ENCODE data around the gene ATE1. TPM values are rescaled to one million over a fixed set of nuclear protein-coding genes. Genes with fewer than 3 reads are reported as not detected.

Gene ATE1
- total RNA-seq, 2 experiments from 2014 or later, result 26.6 to 28.1 TPM

DNA sequence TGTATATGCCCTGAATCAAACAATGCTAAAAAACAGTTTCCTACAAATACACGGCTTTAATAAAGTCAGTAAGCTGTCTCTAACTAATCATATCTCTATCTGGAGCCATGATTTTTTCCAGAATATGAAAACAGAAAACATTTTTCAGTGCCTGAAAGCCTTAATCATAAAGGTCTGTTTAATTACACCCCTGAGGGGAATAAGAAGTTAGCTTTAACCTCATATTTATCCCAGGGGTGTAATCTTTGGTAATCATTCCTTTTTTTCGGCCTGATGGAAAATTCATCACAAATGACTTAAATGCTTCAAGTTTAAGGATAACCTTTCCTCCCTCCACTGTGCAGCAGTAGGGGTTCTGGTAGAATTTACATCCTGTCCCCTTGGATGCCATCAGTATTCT is 124.2 kb downstream of the ATE1 start:
- Mint-ChIP-seq H3K4me3 (no peak overlapping the region), H3K9me3 (ENCODE audit: low read depth) (no peaks in the 10 kb centered on the region), H3K27me3 (no peaks in the 10 kb centered on the region), H3K36me3 (peaks cover 4% of the 10 kb centered on the region), H3K27ac (no peak overlapping the region), H3K4me1 (no peaks in the 10 kb centered on the region)
- CTCF ChIA-PET, result no interaction called here
- DNase-seq, result no peak
- no peak for ATAC-seq

DNA sequence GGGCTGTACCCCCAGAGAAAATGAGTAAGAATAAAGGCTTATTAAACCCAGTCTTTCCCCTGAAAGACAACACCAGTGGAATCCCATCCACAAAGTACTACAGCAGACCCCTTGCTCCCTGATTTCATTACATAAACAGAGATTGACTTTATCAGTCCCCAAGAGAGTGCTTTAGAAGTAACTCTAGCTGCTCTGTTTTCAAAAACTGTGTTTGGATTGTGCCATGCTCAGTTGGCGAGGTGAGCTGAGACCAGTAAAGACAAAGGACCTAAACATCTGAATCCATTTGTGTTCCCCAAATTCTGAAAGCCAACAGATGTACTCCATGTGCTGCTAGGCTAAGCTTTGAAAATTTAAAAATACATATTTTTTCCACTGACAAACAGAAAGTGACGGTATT is 127.0 kb downstream of the ATE1 start:
- peaks cover 6% of the 10 kb centered on the region for H3K36me3 Mint-ChIP-seq
- no peak overlapping the region for H3K4me3 Mint-ChIP-seq
- no peak overlapping the region for H3K27ac Mint-ChIP-seq
- no peaks in the 10 kb centered on the region for H3K9me3 Mint-ChIP-seq (ENCODE audit: low read depth)
- ATAC-seq, result no peak
- CTCF ChIA-PET, result no interaction called here
- H3K4me1 Mint-ChIP-seq, result no peaks in the 10 kb centered on the region
- DNase-seq, result no peak
- H3K27me3 Mint-ChIP-seq, result no peaks in the 10 kb centered on the region

DNA sequence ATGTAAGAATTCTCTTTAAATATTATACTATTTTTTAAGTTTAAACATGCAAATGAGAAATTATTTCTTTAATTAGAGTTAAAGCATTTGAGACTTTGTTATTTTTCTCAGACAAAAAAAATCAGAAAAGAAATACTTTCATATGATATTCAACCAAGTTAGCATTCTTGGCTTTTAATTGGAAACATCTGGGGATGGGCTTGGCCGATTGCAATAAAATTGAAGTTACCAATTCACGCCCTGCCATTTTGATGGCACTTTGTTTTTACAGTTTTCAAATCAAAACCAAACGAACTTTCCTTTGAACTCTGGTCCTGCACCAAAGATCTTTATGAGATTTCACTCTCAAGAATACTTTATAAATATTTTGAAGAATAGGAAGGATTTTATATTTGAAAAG is 127.7 kb downstream of the ATE1 start:
- Mint-ChIP-seq H3K27me3 (no peaks in the 10 kb centered on the region), H3K4me1 (no peaks in the 10 kb centered on the region)

DNA sequence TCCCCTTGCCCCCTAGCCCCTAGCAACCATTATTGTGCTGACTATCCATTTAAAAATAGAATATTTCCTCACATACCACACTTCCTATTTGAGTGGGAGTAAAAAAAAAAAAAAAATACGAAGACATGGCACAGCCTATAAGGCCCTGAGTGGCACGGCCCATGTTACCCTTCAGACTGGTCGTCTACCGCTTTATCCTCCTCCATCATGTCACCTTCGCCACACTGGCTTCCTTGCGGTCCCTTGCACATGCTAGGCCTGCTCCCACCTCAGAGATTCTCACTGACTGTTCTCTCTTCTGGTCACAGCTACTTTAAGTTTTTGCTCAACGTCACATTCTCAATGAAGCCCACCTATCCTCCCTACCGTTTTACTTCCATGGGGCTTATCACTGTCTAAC is 130.3 kb downstream of the ATE1 start:
- peaks cover 4% of the 10 kb centered on the region for H3K36me3 Mint-ChIP-seq
- DNase-seq (no peak), ATAC-seq (no peak)
- no peaks in the 10 kb centered on the region for H3K9me3 Mint-ChIP-seq (ENCODE audit: low read depth)
- H3K4me1 Mint-ChIP-seq, result no peaks in the 10 kb centered on the region
- H3K27ac Mint-ChIP-seq, result no peak overlapping the region
- CTCF ChIA-PET, result no interaction called here
- no peaks in the 10 kb centered on the region for H3K27me3 Mint-ChIP-seq
- no peak overlapping the region for H3K4me3 Mint-ChIP-seq

More for the DNA sequence above, 127.7 kb downstream of the ATE1 start:
- CTCF ChIA-PET, result no interaction called here
- ATAC-seq (no peak), DNase-seq (no peak)
- no peak overlapping the region for H3K27ac Mint-ChIP-seq
- H3K36me3 Mint-ChIP-seq, result peaks cover 6% of the 10 kb centered on the region
- no peak overlapping the region for H3K4me3 Mint-ChIP-seq
- no peaks in the 10 kb centered on the region for H3K9me3 Mint-ChIP-seq (ENCODE audit: low read depth)

DNA sequence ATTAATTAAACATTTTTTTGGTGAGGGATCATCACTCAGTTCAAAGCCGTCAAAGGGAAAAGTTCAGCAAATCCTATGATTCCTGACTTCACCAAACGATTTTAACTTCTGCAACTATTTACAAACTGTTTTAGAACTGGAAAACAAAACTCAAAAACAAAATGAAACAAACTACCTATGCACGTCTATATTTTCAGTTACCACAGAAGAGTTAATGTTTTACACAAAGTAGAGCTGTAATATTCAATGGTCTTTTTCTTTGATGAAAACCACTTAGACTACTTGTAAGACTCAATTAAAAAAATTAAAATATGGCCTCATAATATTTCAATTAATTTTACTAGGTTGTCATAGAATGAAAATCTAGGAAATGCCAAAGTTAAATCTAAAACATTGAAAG is 131.5 kb downstream of the ATE1 start:
- CTCF ChIA-PET, result no interaction called here
- ATAC-seq (no peak), DNase-seq (no peak)
- no peak overlapping the region for H3K4me3 Mint-ChIP-seq
- peaks cover 6% of the 10 kb centered on the region for H3K36me3 Mint-ChIP-seq
- H3K4me1 Mint-ChIP-seq, result no peaks in the 10 kb centered on the region
- H3K27me3 Mint-ChIP-seq, result no peaks in the 10 kb centered on the region
- H3K27ac Mint-ChIP-seq, result no peak overlapping the region
- no peaks in the 10 kb centered on the region for H3K9me3 Mint-ChIP-seq (ENCODE audit: low read depth)

DNA sequence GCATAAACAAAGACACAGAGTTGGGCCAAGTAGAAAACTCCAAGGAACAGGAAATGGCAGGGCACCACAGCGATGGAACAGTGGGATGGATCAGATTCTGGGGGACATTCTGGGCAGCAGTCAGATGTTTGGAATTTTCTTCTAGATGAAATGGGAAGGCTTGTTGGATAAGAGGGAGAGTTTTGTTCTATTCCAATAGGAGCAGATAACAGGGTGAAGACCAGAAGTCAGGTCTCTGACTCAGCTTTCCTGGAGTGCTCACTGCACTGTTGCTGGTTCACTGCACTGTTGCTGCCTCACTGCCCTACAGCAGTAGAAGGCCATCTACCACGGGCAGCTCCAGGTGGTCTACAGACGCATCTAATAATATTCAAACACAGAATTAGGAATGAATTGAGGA is 135.6 kb downstream of the ATE1 start:
- Mint-ChIP-seq H3K36me3 (peaks cover 11% of the 10 kb centered on the region), H3K27me3 (no peaks in the 10 kb centered on the region), H3K27ac (no peak overlapping the region), H3K4me1 (no peaks in the 10 kb centered on the region), H3K4me3 (no peak overlapping the region), H3K9me3 (ENCODE audit: low read depth) (no peaks in the 10 kb centered on the region)
- CTCF ChIA-PET, result no interaction called here
- no peak for DNase-seq
- ATAC-seq, result no peak

DNA sequence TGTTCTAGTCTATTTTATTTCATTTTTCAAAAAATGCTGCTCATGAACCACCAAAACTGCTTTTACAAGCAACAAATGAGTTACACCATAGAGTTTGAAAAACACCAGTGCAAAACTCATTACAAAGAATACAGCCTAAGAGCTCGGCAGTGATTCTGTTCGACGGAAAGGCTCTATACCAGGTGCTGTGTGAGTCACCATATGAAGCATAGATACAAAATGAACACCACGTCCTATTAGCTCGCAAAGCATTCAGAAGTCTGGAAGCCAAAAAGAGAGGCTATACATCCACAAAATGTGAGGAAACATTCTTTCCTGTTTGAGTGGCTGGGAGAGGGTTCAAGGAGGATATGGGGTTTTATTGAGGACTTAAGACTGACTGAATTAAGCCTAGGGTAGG is 136.1 kb downstream of the ATE1 start:
- Mint-ChIP-seq H3K4me3 (no peak overlapping the region), H3K9me3 (ENCODE audit: low read depth) (no peaks in the 10 kb centered on the region), H3K27me3 (no peaks in the 10 kb centered on the region), H3K27ac (no peak overlapping the region), H3K4me1 (no peaks in the 10 kb centered on the region), H3K36me3 (peaks cover 11% of the 10 kb centered on the region)
- CTCF ChIA-PET, result no interaction called here
- DNase-seq, result no peak
- ATAC-seq, result no peak

DNA sequence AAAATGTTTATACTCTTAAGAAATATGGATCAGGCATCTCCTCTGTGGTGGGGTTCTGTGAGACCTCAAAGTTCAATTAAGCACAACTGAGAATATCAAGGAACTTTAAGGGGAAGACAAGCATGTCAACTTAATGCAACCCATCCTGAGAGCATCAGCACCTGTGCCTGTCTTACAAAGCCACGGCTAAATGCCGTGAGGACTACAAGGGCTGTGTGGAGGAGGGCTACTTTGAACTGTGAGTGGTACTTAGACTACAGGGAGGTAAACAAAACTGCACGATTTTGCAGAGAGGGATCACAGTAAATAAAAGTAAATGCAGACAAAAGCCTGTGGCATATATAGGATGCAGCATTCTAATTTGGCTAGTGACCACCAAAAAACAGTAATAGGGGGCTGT is 139.1 kb downstream of the ATE1 start:
- no peak for DNase-seq
- Mint-ChIP-seq H3K9me3 (ENCODE audit: low read depth) (no peaks in the 10 kb centered on the region), H3K4me1 (no peaks in the 10 kb centered on the region), H3K27me3 (no peaks in the 10 kb centered on the region), H3K36me3 (peaks cover 11% of the 10 kb centered on the region), H3K4me3 (no peak overlapping the region), H3K27ac (no peak overlapping the region)
- CTCF ChIA-PET, result no interaction called here
- ATAC-seq, result no peak

DNA sequence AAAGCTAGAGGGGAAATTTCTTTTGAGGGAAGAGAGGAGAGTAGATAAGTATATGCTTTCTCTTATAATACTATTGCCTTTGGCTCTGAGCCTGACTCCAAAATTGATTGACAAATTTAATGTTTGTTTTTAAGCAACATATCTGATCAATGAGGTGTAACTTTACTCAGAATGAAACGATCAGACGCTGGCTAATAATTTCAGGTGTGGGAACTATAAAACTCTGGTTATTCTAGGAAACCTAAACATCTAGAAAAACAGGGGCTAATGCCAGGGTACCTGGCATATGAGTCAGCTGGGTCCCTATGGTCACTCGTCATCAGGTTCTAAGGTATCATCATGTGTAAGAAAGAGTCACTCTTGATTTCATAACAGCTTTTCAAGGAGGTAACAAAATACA is 139.7 kb downstream of the ATE1 start:
- H3K27me3 Mint-ChIP-seq, result no peaks in the 10 kb centered on the region
- DNase-seq (no peak), ATAC-seq (no peak)
- no peaks in the 10 kb centered on the region for H3K4me1 Mint-ChIP-seq
- CTCF ChIA-PET, result no interaction called here
- H3K36me3 Mint-ChIP-seq, result peaks cover 11% of the 10 kb centered on the region
- H3K9me3 Mint-ChIP-seq (ENCODE audit: low read depth), result no peaks in the 10 kb centered on the region
- no peak overlapping the region for H3K27ac Mint-ChIP-seq
- no peak overlapping the region for H3K4me3 Mint-ChIP-seq

DNA sequence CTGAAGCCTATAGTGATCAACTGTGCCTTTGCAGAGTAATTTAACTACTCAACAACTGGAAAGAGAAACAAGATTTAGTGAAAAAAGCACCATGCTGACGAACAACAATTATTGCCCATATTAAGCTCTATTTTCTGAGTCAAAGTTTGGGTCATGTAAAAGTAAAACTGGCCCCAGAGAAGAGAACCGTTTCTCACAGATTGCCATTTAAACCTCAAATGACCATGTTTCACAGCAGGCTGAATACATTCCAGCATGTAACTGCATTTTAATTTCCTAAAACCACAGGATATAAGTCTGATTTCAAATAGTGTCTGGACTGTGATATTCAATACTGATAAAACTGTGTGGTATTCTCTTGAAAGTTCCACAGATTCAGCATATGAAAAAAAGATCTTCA is 140.7 kb downstream of the ATE1 start:
- no peak overlapping the region for H3K27ac Mint-ChIP-seq
- ATAC-seq, result no peak
- CTCF ChIA-PET, result no interaction called here
- DNase-seq, result no peak
- no peaks in the 10 kb centered on the region for H3K4me1 Mint-ChIP-seq
- H3K9me3 Mint-ChIP-seq (ENCODE audit: low read depth), result no peaks in the 10 kb centered on the region
- H3K4me3 Mint-ChIP-seq, result no peak overlapping the region
- H3K27me3 Mint-ChIP-seq, result no peaks in the 10 kb centered on the region
- H3K36me3 Mint-ChIP-seq, result peaks cover 10% of the 10 kb centered on the region

DNA sequence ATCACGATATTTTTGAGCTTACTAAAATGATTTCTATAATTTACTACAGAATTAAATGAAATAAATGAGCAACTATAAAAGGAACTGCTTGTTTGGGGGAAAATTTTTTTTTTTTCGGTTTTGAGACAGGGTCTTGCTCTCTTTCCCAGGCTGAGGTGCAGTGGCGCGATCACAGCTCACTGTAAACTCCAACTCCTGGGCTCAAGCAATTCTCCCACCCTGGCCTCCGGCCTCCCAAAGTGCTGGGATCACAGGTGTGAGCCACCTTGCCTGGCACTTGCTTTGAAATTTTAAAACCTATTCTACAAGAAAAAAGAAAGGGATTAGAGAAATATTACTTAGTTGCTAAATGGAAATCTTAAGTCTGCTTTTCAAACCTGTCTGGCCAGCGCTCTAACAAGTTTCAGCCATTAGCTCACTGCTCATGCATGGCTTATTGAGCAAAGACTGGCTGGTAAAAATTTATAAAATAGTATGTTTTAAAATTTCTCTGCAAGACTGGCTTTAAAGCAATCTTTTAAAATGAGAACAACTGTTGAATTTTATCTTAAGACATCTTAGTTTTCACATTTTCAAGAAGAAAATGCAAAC is 144.0 kb downstream of the ATE1 start:
- H3K27ac Mint-ChIP-seq, result no peak overlapping the region
- CTCF ChIA-PET, result no interaction called here

DNA sequence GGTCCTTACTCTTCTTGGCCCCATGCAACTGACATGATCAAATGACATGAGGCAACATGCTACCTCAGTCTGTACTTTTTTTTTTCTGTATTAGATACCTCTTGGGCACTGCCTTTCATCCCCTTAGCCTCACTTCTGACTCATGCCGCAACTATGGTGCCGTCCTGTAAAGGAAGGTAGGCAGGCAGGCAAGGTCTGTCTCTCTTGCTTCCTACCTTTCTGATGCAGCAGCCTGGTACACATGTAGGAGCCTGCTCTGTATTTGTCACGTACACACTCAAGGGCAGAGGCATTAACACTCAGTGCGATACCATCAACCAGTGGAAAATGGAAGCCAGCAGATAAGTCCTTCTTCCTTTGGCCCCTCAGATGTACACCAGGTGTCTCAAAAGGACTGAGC is 146.7 kb downstream of the ATE1 start:
- Mint-ChIP-seq H3K36me3 (no peaks in the 10 kb centered on the region), H3K4me1 (no peaks in the 10 kb centered on the region), H3K9me3 (ENCODE audit: low read depth) (no peaks in the 10 kb centered on the region), H3K27me3 (no peaks in the 10 kb centered on the region), H3K4me3 (no peak overlapping the region), H3K27ac (no peak overlapping the region)
- CTCF ChIA-PET, result no interaction called here
- ATAC-seq, result no peak
- DNase-seq, result no peak

More for the DNA sequence above, 144.0 kb downstream of the ATE1 start:
- H3K27me3 Mint-ChIP-seq, result no peaks in the 10 kb centered on the region
- H3K36me3 Mint-ChIP-seq, result no peaks in the 10 kb centered on the region
- DNase-seq (no peak), ATAC-seq (no peak)
- no peaks in the 10 kb centered on the region for H3K4me1 Mint-ChIP-seq
- H3K9me3 Mint-ChIP-seq (ENCODE audit: low read depth), result no peaks in the 10 kb centered on the region
- H3K4me3 Mint-ChIP-seq, result no peak overlapping the region

DNA sequence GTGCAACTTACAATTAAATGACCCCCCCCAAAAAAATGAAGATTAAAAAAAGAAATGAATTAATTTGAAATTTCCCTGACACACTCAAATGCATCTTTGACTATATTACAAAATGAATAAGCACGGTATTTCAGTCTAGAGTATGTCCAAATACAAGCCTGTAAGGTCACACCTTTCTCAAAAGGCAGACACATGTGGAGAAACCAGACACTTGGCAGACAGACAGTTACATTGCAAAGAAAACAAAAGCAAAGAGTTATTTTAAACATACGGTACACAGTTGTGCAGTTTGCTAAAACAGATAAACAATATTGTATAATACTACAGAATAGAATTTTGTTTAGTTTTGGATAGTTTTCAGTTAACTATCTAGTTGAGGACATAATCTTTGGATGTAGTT is 153.0 kb downstream of the ATE1 start:
- Mint-ChIP-seq H3K27me3 (no peaks in the 10 kb centered on the region), H3K9me3 (ENCODE audit: low read depth) (no peaks in the 10 kb centered on the region), H3K36me3 (no peaks in the 10 kb centered on the region), H3K4me1 (no peaks in the 10 kb centered on the region), H3K27ac (no peak overlapping the region), H3K4me3 (no peak overlapping the region)
- ATAC-seq (no peak), DNase-seq (no peak)
- CTCF ChIA-PET, result no interaction called here

DNA sequence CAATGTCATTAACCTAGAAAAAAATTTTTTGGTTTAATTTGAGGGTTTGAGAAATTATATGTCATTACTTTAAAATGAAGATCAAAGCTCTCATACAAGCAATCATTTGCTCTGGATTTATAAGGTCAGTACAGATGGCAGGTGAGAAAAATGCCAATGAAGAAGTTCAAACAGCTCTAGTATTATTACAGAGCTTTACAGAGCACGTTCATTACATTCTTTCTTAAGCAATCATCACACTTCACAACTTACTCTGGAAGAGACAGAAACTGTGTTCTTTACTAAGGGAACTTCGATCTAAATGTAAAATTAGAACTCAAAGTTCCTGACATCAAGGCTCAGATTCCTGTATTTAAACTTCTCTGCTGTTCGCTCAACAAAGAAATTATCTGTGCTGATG is 153.4 kb downstream of the ATE1 start:
- CTCF ChIA-PET, result no interaction called here
- Mint-ChIP-seq H3K9me3 (ENCODE audit: low read depth) (no peaks in the 10 kb centered on the region), H3K27me3 (no peaks in the 10 kb centered on the region), H3K36me3 (no peaks in the 10 kb centered on the region), H3K4me3 (no peak overlapping the region), H3K4me1 (no peaks in the 10 kb centered on the region), H3K27ac (no peak overlapping the region)
- DNase-seq (no peak), ATAC-seq (no peak)

DNA sequence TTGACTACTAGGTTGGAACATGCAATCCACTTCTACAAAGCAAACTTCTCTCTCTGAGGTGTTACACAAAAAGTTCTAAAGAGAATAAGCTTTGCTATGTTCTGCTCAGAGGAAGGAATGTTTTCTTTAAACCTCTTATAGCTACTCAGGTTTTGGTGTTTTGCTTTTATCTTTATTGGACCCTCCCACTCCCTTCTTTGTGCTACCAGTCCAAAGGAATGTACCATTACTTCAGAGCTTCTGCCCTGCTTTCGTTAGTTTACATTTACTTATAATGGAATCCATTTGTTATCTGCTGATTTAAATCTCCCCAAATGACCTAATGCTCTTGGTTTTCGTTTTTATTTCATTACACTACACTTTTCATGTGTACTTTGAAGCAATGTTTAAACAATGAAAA is 154.9 kb downstream of the ATE1 start:
- Mint-ChIP-seq H3K4me3 (no peak overlapping the region), H3K36me3 (no peaks in the 10 kb centered on the region), H3K4me1 (no peaks in the 10 kb centered on the region), H3K9me3 (ENCODE audit: low read depth) (peaks cover 2% of the 10 kb centered on the region), H3K27ac (no peak overlapping the region), H3K27me3 (no peaks in the 10 kb centered on the region)
- CTCF ChIA-PET, result no interaction called here
- ATAC-seq (no peak), DNase-seq (no peak)

Measured in activated CD8-positive, alpha-beta memory T cell treated with anti-CD3 and anti-CD28 coated beads, Interleukin-2, amount 10 ng/mL, durations not matched to agents 7 days and 5 days (primary cell).